NCI-H69 (cell line): ENCODE data around the gene KRTAP10-6.

Experiments
- DNase-seq: peaks from one replicate; lab custom pipeline; 2025; lab: John Stamatoyannopoulos, UW

KRTAP10-6 gene

DNA sequence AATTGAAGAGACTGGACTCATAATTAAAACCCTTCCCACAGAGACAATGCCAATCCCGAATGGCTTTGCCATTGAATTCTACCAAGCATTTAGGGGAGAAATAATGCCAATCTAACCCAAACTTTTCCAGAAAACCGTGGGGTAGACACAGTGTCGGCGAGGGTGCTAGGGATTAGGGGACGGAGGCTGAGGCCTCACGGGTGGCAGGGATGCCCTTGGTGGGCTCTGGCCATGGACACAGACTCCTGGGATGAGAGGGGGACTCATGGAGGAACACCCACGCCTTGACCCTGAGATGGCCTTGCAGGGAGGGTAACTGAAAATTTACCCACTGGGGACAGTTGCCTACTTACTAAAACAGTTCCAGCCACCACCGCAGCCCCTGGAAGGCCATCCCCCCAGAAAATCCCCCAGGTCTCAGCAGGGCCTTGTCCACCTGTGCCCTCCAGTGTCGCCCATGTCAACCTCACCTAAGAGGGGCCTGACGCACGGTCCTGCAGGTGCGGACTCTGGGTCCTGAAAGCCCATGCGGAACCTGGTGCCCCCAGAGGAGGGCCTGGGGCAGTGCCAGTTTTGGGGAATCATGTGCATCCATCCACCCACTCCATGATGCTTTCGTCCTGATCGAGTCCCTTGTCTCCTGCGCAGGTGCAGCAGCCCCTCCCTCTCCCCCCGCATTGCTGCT lies 13.8 kb downstream of the KRTAP10-6 start:
- DNase-seq: no peak

GRCh38 chr21:44576025-44576420 lies 16.3 kb downstream of the KRTAP10-6 start:
- DNase-seq: no peak

DNA sequence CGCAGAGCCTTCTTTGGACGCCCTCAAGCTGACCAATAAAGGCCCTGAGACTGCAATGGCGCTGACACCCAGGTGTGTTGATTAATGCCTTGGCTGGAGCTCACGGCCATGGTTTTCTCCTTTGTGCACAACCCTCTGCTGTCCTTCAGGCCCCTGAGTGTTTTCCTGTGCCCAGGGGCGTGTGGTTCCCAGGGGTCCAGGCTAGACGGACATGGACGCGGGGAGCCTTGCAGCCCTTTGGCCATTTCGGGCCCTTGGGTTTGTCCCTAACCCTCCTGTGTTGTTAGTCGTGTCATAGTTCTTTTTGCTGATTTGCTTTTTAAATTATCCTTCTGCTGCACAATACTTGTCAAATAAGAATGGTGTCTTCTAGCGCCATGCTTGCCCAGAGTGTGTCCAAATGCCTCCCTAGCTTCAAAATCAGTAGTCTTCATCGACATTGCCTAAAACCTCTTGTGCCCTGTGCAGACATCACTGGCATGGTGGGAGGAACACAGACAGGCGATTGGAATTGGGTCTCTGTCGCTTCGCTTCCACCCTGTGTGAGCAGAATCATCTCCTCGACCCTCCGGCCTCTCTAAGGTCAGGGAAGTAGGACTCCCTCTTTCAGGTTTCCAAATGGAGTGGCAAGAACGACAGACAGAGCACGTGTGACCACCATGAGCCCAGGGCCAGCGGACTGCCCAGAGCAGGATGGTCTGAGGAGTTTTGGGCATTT lies 16.8 kb downstream of the KRTAP10-6 start:
- DNase-seq: no peak

- peak; percentile 75 for DNase-seq
These were observed 17.6 kb downstream of the KRTAP10-6 start for GRCh38 chr21:44574457-44575306.

GRCh38 chr21:44573630-44574456 lies 18.5 kb downstream of the KRTAP10-6 start, which contains the start of gene KRTAP10-4:
Gene KRTAP10-4 (plus strand): TSS chr21:44573729. CDS start chr21:44573759, 30 bp downstream.
- DNase-seq: peak; percentile 78

GRCh38 chr21:44572959-44573583 lies 19.2 kb downstream of the KRTAP10-6 start:
- DNase-seq: peak; percentile 41

DNA sequence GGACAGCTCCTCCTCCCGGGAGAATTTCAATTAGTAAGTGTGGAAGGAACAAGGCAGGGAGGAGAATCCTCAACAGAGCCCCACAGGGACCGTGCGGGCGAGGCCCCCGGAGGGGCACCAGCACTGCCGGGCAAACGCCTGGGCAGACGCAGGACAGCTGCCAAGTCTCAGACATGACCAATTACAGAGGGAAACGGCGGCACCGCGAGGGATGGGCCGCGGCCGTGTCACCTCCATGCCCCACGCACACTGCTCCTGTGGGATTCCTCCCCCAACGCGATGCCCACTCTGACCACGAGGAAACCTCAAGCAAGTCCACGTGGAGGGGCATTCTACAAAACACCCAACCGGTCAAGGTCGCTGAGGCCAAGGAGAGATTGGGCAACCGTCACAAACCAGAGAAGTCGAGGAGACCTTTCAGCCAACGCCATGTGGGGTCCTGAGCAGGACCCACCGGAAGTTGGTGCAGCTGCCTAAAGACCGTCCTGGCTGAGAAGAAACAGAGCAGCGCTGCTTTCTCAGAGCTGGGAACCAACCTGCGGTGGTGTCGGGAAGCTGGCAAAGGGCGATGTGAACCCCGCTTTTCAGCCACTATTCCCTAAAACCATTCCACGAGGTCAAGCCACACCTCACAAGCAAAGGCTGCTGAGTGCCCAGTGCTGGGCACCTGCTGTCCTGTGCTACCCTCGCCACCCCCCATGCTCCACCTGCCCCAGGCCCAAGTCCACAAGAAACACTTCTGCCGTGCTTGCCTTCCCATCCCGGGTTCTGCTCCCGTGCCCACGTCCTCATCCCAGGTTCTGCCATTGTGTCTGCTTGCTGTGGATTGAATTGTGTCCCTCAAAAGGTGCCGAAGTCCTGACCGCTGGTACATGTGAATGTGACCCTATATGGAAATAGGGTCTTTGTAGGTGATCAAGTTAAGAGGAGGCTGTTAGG lies 20.2 kb downstream of the KRTAP10-6 start:
- no peak for DNase-seq

- DNase-seq: no peak
These were observed 21.0 kb downstream of the KRTAP10-6 start for GRCh38 chr21:44571296-44571695.

DNA sequence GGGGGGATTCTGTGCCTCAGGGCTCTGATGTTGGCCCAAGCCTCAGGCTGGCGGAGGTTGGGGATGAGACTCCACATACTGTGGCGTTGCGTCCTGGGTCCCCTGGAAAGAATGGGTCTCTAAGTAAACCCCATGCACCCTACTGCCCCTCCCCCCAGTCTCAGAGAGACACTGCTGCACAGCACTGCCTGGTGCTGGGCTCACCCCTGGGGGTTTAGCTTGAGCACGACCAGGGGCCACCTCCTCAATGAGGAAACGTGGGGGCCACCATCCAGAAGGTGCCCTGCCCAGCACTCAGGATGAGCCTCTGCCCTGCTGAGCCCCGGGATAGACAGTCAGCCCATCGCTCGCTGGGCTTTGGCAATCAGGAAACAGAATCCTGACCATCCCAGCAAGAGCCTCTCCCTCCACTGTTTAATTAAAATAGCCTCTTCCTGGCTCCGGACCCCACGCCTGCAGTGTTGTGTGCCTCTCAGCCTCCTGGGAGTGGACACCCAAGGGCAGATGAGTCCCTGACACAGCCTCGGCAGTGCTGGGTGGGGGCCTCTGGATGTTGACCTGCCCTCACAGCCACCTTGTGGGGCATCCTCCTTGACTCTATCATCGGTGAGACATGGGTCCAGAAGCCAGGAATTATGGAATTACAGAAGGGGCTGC lies 22.3 kb downstream of the KRTAP10-6 start:
- no peak for DNase-seq

- DNase-seq: peak; percentile 73
These were observed 23.4 kb downstream of the KRTAP10-6 start for GRCh38 chr21:44568667-44569556.

DNA sequence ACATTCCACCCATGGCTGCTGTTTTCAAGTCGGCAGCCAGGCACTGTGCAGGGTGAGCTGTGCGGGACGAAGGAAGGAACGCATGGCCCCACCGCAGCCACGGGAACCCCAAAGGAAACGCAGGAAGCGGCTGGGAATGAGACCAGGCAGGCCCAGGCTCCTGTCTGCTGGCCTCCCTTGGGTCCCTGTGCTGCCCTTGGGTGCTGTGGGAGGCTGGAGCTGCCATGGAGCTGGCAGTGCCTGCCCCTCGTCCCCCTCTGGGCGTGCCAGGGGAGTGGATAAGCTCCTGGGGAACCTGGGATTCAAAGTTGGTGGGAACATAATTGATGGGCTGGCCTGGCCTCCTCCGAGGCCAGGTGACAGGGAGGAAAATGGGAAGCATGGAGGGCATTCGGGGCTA lies 24.0 kb downstream of the KRTAP10-6 start:
- peak; percentile 49 for DNase-seq

DNA sequence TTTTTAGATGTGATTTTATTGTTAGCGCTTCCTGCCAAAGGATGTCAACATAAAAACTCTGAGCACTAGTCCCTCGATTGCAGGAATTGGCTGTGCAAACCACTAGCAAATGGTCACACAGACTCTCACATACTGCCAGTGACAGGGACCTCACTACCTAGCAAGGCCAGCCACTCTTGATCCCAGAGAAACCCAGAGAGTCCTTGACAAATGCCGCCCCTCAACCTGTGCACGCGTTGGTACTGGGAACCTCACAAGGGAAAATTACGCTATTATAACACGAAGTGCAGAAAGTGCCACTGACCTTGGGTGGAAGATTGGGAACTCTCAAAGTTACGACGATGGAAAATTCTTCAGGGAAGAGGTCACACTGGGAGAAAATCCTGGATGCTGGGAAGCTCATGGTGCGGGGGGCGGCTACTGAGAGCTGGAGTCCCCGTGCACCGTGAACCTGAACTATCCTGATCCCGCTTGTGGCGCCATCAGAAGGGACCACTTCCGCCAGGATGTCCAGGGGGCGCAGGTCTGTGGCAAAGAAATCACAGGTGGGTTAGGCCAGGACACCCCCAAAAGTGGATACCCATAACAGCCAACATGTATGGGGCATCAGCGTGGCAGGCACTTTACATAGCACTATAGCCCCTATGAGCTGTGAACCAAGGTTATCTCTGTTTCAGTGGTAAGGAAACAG lies 24.7 kb downstream of the KRTAP10-6 start:
- no peak for DNase-seq

DNA sequence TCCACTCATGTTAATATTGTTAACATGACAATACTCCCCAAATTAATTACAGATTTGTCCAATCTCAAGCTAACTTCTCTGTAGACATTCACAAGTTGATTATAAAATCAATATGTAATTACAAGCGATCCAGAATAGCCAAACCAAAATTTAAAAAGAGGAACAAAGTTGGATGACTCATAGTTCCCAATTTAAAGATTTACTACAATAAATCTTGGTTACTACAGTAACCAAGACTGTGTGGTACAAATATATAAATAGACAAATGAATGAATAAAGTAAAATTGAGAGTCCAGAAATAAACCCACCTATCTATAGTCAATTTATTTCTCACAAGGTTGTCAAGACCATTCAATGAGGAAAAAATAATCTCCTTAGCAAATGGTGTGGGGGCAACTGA lies 25.9 kb downstream of the KRTAP10-6 start:
- no peak for DNase-seq

GRCh38 chr21:44564886-44565598 lies 27.3 kb downstream of the KRTAP10-6 start:
- no peak for DNase-seq

DNA sequence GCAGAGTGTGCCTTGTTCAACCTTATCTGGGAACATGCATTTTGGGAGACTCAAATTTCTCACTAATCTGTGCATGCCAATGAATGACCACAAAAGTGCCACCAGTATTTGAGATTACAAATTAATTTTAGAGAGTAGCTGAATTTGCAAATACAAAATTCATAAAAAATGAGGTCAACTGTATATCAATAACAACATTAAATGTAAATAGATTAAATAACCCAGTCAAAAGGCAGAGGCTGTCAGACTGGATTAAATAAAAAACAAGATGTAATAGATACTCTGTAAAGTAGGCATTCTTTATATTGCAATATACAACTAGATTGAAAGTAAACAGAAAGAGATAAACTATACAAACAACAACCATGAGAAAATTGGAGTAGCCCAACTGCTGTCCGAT lies 28.2 kb downstream of the KRTAP10-6 start:
- no peak for DNase-seq

DNA sequence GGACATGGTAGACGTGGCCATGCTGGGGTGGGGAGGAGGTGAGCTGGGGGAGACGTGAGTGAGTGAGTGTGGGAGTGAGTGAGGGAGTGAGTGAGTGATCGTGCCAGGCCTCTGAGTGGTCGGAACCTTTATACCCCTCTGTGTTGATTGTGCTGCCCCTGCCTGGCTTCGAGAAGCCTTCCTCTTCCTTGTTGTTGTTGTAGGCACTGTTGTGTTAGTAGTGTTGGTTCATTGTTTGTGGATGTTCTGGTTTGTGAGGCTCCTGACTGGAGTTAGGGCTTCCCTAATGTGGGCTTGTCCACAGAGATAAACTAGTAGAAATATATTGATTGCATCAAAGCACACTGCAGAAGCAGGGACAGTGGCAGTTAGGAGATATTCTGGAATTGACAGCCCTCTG lies 33.6 kb downstream of the KRTAP10-6 start, which contains the start of gene KRTAP10-3:
TSS of gene KRTAP10-3 (minus strand) at position 101 of the 400 bp plus-strand sequence. CDS start at position 21, 80 bp downstream.
- no peak for DNase-seq

DNA sequence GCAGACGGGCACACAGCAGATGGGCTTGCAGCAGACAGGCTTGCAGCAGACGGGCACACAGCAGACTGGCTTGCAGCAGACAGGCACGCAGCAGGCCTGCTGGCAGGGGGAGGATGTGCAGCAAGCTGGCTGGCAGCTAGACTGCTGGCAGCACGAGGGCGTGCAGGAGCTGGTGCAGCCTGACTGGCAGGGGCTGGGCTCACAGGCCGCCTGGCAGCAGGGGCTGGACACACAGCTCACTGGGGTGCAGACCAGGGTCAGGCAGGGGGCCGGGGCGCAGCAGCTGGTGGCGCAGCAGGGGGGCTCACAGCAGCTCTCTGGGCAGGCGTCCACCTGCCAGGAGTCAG lies 34.0 kb downstream of the KRTAP10-6 start:
- peak; percentile 47 for DNase-seq
